HG02759 (cell line): ENCODE data around the gene TRMT2A.
A peak's percentile ranks its signal among the peaks of the same experiment; 100 is the strongest.
"Not testable (repeated sequence)": the region's sequence is repeated elsewhere in the genome, so short reads cannot be mapped to it uniquely, and the experiment has no call there.

Experiments used
- ATAC-seq: cut with Tn5 transposase; IDR thresholded peaks from one replicate; pipeline ENCODE4 v1.9.1; 2021; ENCODE audit warnings: mild to moderate bottlenecking, moderate library complexity; ENCODE audit not compliant: unreplicated experiment

The TRMT2A gene, protein sequence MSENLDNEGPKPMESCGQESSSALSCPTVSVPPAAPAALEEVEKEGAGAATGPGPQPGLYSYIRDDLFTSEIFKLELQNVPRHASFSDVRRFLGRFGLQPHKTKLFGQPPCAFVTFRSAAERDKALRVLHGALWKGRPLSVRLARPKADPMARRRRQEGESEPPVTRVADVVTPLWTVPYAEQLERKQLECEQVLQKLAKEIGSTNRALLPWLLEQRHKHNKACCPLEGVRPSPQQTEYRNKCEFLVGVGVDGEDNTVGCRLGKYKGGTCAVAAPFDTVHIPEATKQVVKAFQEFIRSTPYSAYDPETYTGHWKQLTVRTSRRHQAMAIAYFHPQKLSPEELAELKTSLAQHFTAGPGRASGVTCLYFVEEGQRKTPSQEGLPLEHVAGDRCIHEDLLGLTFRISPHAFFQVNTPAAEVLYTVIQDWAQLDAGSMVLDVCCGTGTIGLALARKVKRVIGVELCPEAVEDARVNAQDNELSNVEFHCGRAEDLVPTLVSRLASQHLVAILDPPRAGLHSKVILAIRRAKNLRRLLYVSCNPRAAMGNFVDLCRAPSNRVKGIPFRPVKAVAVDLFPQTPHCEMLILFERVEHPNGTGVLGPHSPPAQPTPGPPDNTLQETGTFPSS

DNA sequence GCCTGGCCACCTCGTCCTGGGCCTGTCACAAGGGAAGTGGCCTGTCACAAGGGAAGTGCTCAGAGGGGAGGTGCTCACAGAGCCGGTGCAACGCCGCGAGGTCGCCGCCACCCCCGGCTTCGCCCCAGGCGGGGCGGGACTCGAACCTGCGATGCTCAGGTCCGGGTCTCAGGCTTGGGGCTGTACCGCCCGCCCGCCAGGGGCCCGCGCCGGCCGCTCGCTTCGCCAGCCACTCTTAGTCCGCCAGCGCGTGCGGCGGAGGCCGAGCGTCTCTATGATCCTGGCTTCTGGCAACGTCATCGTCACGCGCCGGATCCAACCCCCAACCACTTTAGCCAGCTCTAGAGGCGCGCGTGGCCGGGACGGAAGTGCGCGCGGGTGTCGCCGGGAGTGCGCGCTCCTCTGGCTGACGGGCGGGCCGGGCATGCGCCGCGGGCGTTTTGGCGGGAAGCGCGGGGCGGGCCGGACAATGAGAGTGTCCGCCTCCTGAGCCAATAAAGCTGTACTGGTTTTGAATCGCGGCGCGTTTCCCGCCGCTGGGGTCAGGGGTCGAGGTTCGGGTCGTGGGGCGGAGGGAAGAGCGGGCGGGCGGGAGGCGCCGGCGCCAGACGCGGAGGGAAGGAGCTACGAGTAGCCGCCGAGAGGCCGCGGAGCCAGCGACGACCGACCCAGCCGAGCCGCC is at the start of gene TRMT2A:
TRMT2A (minus strand) TSS at position 276 of the 682 bp plus-strand sequence. CDS start 320 bp downstream, outside the sequence.
- ATAC-seq, result peak; percentile 80

DNA sequence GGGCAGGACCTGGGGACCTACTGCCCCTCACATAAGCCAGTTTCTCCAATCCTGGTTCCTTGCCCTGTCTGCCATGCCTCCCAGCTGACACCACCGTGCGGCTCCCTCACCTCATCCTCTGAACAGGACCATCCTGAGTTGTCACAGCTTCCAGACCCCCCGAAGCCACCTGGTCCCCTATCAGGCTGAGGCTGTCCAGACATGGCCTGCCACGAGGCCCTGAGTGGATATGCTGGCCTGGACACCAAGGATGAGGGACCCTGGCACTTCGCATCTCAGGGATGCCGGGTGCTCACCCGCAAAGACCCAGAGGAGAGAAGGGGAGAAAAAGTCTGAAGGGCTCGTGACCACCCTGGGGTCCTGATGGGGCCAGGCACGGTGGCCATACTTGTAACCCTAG is 49.7 kb upstream of the TRMT2A start:
- no peak for ATAC-seq

DNA sequence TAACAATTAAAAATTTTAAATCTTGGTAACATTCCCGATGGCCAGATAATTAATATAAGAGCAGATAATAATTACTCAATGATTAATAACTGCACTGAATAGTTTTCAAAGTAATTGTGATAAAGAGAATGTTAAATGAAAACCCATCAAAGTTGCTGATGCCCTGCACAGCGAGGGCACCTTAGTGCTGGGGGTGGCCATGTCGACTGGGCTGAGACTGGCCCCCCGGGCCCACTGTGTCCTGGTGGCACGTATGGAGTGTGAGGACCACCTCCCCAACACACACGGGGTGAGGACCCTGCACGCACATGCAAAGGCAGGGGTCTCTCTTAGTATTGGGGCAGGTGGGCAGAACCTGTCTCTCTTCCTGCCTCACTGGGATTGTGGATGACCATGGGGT is 48.9 kb upstream of the TRMT2A start:
- no peak for ATAC-seq

DNA sequence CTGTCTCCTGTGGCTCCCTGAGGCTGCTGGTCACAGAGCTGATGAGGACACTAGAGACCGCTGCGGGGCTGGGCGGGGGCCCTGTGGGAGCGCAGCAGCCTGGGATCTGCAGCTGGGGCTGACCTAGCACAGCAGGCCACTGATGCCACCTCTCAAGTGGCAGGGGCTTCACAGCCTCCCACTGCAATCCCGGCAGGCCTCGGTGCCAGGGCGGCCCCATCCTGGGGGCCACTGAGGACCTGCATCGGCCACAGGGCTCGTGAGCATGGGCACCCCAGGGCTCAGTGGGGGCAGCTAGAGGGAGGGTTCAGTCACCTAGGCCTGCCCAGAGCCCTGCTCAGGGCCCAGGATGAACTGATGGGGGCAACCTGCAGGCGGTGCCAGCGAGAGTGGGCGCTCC is 48.4 kb upstream of the TRMT2A start:
- no peak for ATAC-seq

DNA sequence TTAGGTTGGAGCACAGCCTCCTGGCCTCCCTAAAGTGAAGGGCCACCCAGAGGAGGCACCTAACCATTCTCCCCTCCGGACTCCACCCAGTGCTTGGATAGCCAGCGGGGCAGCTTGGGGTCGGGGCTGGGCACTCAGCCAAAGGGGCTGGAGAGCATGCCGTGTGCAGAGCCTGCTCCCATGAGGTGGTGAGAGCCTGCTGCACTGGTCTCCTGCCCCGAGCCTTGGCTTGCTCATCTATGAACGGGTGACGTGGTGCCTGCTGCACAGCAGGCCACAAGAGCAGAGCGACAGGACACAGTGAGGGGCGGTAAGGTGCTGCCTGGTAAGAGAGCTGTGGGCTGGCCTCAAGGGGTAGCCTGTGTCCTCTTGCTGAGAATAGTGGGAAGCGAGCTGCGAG is 47.8 kb upstream of the TRMT2A start:
- no peak for ATAC-seq

DNA sequence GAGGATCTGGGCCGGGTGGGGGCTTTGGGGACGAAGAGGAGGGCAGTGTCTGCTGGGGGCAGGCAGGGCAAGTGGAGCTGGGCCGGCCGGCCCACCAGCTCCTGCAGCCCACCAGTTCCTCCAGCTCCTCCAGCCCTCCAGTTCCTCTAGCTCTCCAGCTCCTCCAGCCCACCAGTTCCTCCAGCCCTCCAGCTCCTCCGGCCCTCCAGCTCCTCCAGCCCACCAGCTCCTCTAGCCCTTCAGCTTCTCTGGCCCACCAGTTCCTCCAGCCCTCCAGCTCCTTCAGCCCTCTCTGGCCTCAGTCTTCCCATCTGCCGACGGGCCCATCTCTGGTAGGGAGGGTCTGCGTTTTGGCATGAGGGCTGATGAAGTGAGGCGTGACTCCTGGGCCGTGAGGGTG is 43.0 kb upstream of the TRMT2A start:
- ATAC-seq, result no peak

DNA sequence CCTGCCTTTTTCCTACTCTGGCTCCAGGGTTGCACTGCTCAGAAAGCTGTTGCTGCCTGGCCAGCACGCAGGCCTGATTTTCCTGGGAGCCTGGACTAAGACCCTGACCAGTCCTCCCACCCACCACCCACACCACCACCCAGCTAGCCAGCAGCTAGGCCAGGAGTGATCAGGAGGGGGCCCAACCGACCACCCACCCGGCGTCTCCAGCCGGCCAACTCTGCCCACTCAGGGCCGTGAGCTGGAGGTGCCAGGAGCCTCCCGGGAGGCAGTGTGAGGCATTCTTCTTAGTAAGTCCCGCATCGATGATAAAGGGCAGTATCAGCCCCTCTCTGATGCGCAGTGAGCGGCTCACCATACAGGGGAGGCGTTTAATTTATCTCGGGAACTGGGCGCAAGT is 42.5 kb upstream of the TRMT2A start:
- ATAC-seq, result not testable (repeated sequence)

DNA sequence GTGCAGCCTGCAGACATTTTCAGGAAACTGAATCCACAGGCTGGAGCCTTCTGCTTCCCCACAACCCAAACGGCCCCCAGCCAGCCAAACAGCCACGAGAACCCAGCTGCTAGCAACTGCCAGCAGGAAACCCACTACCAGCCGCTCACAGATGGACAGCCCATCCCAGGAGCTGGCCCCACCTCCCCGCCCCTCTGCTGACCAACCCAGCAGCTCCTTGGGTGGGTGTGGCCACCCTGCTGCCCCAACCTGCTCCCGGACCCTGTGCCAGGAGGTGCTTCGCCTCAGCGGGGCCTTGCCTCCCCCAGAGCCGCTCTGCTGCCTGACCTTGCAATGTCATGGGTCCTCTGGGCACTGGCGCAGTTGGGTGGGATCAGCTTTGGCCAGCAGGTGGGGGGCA is 42.0 kb upstream of the TRMT2A start:
- no peak for ATAC-seq

DNA sequence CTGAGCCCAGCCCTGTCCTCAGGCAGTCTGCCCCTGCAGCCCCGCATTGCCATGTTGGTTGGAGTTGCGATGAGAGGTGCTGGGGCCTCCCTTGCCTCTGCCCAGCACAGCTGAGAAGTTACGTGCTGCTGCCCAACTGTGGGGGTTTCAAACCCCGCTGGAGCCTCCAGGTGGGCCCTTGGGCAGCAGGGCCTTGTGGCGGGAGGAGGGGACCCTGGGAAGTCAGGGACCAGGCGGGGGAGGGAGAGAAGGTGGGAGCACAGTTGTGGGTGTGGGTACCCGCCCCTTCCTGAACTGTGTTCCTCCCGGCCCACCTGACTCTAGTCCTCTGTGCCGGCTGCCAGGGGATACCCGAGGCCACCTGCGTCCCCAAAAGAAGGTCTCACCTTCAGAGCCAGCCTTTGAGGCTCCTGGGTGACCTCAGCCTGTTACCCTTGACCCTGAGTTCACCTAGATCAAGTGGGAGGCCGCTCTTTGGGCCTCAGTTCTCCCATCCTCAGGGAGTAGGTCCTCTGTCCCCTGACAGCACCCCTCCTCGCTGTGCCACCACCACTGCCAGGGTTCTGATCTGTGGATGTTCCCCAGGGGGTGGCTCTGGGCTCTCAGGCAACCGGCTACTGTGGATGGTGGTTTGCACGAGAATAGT is 41.5 kb upstream of the TRMT2A start:
- ATAC-seq, result no peak

DNA sequence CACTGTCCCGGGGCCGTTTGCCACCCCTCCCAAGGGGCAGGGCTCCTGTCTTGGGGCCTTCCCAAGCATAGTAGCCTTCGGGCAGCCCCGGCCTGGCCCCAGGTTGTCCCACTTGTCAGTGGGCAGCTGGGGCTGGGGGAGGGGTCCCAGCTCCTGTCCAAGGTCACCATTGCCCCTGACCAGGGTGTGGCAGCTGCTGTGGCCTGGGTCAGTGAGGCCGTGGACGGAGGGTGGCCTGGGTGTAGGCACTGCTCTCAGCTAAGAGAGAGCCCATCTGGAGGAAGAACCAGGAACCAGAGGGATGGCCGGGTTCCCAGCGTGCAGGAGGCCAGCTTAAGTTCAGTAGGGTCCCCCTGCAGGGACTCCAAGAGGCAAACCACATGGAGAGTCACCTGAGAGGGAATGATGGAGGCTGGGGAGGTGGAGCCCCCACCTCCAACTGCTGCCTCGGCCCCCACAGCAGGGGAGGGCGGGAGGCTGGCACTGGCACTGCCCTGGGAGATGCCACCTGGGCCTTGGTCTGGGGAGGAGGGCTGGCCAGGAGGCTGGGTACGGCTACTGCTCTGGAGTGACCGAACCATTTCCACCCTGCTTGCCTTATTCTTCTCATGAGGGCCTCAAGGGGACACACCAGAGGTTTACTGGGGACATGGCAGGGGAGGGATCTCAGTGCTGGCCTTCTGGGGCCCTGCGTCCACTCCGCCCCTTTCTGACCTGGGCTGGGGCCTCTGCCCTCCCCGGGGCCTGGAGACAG is 40.6 kb upstream of the TRMT2A start:
- no peak for ATAC-seq

DNA sequence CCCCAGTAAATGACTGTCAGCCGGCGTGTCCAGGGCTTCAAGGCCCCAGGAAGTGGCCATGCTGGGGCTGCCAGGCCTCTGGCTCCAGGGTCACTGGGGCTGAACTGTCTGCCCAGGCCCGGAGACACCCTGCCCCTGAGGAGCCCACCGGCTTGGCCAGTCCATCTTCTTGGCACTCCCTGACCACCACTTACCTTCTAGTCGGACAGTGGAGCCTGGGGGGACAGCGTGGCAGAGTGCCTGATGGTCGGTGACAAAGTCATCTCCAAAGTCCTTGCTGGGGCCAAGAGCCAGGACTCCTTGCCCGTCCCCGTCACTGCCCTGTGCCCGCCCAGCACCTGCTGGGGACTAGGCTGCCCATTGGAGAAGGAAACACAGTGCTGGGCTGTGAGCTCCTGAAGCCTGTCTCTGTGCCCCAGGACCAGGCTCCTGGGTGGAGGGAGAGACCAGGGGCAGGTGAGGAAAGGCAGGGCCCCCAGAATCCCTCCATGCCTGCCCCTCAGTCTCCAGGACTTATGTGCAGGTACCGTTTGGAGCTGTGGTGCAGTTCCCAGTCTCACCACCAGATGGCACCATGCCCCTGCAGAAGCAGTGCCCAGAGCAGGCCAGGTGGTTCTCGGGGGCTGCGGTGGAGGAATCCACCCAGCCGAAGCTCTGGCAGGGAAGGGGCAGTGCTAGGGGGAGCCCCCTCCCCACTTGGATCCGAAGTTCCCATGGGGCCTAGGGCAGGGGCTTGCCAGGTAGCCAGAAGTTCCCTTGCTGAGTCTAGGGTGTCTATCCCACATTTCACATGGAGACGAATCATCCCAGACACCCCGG is 39.8 kb upstream of the TRMT2A start:
- no peak for ATAC-seq

DNA sequence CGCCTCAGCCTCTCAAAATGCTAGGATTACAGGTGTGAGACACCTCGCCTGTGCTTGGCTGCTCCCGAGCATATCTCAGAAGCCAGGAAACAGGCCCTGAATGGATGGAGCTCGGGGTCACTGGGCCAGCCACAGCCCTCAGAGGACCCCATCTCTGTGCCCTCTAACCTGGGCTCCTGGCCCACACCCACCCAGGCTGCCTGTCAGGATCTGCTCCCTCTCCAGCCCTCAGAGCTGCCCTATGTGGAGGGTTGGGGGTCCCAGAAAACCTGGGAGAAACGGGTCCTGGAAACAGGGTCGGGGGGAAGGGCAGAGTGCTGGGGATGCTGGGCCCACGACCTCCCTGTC is 39.0 kb upstream of the TRMT2A start:
- no peak for ATAC-seq

DNA sequence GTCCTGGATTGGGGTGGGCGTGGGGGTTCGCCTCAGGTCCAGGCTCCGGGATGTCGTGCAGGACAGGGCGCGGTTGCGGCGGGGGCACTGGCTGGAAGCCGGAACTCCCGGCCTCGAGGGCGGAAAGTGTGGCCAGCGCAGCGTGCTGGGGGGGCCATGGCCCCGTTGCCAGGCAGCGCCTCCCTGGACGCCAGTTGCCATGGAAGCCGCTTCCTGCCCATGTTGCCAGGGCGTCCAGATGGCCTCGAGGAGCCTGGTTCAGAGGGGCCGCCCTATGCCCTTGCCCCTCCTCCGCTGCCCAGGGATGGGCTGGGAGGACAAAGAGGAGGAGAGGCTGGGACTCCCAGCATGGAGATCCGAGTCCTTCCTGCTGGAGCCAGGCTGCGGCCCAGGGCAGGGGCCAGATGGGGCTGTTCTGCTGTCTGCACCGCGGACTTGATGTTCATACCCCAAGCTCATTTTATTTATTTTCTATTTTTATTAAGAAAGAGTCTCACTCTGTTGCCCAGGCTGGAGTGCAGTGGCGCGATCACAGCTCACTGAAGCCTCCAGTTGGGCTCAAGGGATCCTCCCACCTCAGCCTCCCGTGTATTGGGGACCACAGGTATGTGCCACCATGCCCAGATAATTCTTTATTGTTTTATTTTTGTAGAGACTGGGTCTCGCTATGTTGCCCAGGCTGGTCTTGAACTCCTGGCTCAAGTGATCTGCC is 38.5 kb upstream of the TRMT2A start:
- ATAC-seq, result no peak

DNA sequence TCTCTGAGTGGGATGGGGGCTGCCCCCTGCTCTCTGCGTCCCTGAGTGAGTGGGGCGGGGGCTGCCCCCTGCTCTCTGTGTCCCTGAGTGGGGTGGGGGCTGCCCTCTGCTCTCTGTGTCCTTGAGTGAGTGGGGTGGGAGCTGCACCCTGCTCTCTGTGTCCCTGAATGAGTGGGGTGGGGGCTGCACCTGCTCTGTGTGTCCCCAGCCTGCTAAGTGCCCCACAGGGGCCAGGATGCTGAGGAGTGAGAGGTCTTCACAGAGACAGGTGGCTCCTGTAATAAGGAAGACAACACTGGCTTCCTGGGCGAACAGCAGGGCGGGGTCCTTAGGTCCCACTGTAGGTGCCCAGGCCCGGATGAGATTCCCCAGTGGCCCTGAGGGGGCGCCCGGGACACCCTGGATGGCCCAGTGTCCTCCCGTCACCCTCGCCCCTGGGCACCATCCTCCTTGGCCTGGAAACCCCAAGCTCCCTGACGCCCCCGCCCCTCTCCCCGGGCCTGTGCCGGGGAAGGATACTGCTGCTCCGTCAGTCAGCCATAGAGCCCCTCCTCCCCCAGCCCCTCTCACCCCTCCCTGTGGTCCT is 37.7 kb upstream of the TRMT2A start:
- ATAC-seq, result no peak

DNA sequence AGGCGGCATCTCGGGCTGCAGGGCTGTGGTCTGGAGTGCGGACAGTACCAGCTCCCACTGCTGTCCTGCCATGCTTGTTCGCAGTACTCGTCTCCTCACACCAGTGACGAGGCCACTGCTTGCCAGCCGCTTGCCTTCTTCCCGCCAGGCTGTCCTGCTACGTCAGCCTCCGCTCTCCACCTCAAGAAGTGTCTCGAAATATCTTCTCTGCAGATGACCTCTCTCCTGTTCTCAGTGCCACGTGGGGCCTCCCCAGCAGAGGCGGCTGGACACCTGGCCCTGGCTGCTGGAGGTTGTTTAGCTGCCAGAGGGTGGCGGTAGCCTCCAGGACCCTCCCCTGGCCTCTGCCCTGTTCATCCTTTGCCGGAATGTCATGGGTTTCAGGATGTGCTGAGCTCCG is 36.9 kb upstream of the TRMT2A start:
- no peak for ATAC-seq

DNA sequence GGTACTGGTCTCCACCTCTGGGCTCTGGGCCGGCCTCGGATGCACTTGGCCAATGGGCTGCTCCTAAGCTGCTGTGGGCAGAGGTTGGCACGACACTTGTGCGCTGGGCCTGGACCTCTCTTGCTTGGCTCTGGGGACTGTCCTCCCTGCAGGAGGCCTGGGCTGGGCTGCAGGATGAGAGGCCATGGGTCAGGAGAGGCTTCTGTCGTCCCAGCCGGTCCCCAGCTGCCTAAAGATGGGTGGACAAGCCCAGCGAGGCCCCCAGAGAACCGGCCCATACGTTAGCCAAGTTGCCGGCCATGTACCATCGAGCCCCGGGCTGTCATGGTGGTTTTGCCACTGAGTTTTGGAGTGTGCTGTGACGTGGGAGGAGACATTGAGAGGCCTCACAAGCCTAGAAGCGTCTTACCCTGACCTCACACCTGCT is 35.5 kb upstream of the TRMT2A start:
- ATAC-seq, result no peak

DNA sequence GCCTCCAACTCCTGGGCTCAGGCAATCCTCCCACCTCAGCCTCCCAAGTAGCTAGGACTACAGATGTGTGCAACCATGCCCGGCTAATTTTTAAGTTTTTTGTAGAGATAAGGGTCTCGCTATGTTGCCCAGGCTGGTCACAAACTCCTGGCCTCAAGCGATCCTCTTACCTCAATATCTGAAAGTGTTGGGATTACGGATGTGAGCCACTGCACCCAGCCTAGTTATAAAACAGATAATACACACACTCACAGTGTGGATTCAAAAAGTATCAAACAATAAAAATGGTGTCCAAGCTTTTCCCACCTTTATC is 34.2 kb upstream of the TRMT2A start:
- no peak for ATAC-seq

DNA sequence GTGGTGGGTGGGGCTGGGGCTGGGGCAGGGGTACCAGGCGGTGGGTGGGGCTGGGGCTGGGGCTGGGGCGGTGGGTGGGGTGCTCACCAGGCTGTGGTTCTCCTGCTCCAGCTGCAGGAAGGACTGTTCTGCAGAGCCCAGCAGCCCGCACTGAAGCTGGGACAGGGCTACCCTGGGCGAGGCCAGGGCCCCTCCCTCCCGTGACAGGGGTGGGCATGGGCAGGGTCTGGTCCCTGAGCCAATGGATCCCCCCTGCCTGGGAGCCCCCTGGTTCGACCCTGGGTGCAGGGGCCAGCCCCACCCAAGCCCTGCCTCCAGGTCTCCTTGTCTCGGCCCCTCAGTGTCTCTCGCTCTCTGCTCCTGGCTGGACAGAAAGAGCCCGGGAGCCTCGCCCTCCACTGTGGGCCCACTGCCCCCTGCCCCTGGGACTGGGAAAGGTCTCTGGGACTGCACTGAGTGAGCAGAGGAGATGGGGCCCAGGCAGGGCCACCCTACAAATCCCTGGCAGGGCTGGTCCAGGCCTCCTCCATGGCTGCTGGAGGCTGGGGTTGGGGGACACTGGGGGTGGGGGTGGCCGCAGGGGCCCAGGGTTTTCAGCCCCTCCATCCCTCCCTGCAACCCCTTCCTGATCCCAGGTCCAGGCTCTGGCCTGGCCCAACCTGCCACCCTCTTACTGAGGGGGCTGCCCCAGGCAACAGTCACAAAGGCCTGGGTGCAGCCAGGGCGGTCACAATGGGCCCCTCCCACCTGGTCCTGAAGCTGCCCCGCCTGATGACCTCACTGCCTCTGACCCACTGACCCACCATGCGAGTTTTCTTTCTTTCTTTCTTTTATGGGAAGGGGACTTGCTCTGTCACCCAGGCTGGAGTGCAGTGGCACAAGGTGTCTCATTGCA is 33.6 kb upstream of the TRMT2A start, which contains the start of gene CCDC188:
CCDC188 (minus strand) TSS at position 675 of the 895 bp plus-strand sequence; CDS start at position 606, 69 bp downstream.
- ATAC-seq, result no peak
